ENCODE data around the gene ASPM.

ASPM gene
- total RNA-seq: 13.7 to 128 (median 47.9) reads per million in 18 experiments

- DNase-seq: peak; percentile 94 to 96
Observed at GRCh38 chr1:197146101-197147095, at the start of gene ASPM. ASPM (minus strand) TSS chr1:197146669; CDS start chr1:197146437, 232 bp downstream.

GRCh38 chr1:197195100-197195499 is 48.6 kb upstream of the ASPM start:
- DNase-seq: no peak

GRCh38 chr1:197184190-197184589 is 37.7 kb upstream of the ASPM start:
- DNase-seq: no peak

- no peak for DNase-seq
Observed at GRCh38 chr1:197183195-197183748, 36.8 kb upstream of the ASPM start.

- no peak for DNase-seq
Observed at GRCh38 chr1:197182716-197183115, 36.2 kb upstream of the ASPM start.

- DNase-seq: no peak
Observed at GRCh38 chr1:197181982-197182381, 35.5 kb upstream of the ASPM start.

GRCh38 chr1:197180252-197180878 is 33.9 kb upstream of the ASPM start:
- peak; percentile 31 to 44 for DNase-seq

GRCh38 chr1:197178998-197179397 is 32.5 kb upstream of the ASPM start:
- peak; percentile 43 to 69 for DNase-seq

GRCh38 chr1:197174818-197175217 is 28.3 kb upstream of the ASPM start:
- no peak for DNase-seq

- peak; percentile 25 to 51 for DNase-seq
Observed at GRCh38 chr1:197173571-197174507, 27.4 kb upstream of the ASPM start.

GRCh38 chr1:197171531-197171930 is 25.1 kb upstream of the ASPM start:
- no peak for DNase-seq

- DNase-seq: no peak
Observed at GRCh38 chr1:197170538-197170937, 24.1 kb upstream of the ASPM start.

GRCh38 chr1:197159461-197159860 is 13.0 kb upstream of the ASPM start:
- no peak for DNase-seq

- DNase-seq: no peak
Observed at GRCh38 chr1:197156692-197157091, 10.2 kb upstream of the ASPM start.

GRCh38 chr1:197152662-197153061 is 6.2 kb upstream of the ASPM start:
- DNase-seq: no peak

- DNase-seq: no peak
Observed at GRCh38 chr1:197151185-197151584, 4.7 kb upstream of the ASPM start.

GRCh38 chr1:197150336-197151005 is 4.0 kb upstream of the ASPM start:
- DNase-seq: no peak

GRCh38 chr1:197149340-197149739 is 2.9 kb upstream of the ASPM start:
- no peak for DNase-seq

GRCh38 chr1:197145446-197146024 is 934 bp downstream of the ASPM start:
- DNase-seq: no peak

GRCh38 chr1:197144570-197145325 is 1.7 kb downstream of the ASPM start:
- no peak for DNase-seq
